H9 (cell line): ENCODE results near the gene ACP3. TPM values are rescaled to one million over a fixed set of nuclear protein-coding genes. Genes with fewer than 3 reads are reported as not detected.

Experiments used
- DNase-seq: peaks from one replicate; pipeline ENCODE4 v3.0.0-alpha.2; 2017
- H2AFZ ChIP-seq: one replicate; pipeline ENCODE4 v1.6.1; 2013; ENCODE audit warnings: mild to moderate bottlenecking, low read length, control low read depth, moderate library complexity
- H2AK5ac ChIP-seq: 2 replicates; pipeline ENCODE4 v1.6.1; 2013; ENCODE audit warnings: low read length, control low read depth, mixed read lengths; ENCODE audit not compliant: insufficient read length
- H2BK120ac ChIP-seq: one replicate; pipeline ENCODE4 v1.6.1; 2013; ENCODE audit warnings: low read depth, mild to moderate bottlenecking, low read length, control low read depth, inconsistent platforms; ENCODE audit not compliant: poor library complexity, severe bottlenecking
- H2BK12ac ChIP-seq: 2 replicates; pipeline ENCODE4 v1.6.1; 2013; ENCODE audit warnings: low read length, control low read depth, mixed read lengths, low read depth; ENCODE audit not compliant: insufficient read length
- H2BK15ac ChIP-seq: 2 replicates; pipeline ENCODE4 v1.6.1; 2013; ENCODE audit warnings: low read depth, low read length, control low read depth
- H2BK20ac ChIP-seq: one replicate; pipeline ENCODE4 v1.6.1; 2013; ENCODE audit warnings: low read depth, mild to moderate bottlenecking, low read length, control low read depth, inconsistent platforms; ENCODE audit not compliant: poor library complexity, severe bottlenecking
- H2BK5ac ChIP-seq: 2 replicates; pipeline ENCODE4 v1.6.1; 2013; ENCODE audit warnings: low read length, control low read depth, mixed read lengths; ENCODE audit not compliant: insufficient read length
- H3K14ac ChIP-seq: 2 replicates; pipeline ENCODE4 v1.6.1; 2013; ENCODE audit warnings: low read length, control low read depth; ENCODE audit not compliant: insufficient read depth
- H3K18ac ChIP-seq: 2 replicates; pipeline ENCODE4 v1.6.1; 2013; ENCODE audit warnings: low read depth, mild to moderate bottlenecking, mixed read lengths, low read length, control low read depth; ENCODE audit not compliant: insufficient read length
- H3K23ac ChIP-seq: 2 replicates; pipeline ENCODE4 v1.6.1; 2013; ENCODE audit warnings: low read length, control low read depth, mixed read lengths, low read depth; ENCODE audit not compliant: insufficient read length
- H3K23me2 ChIP-seq: 2 replicates; pipeline ENCODE4 v1.6.1; 2013; ENCODE audit warnings: low read depth, mild to moderate bottlenecking, mixed read lengths, low read length, control low read depth; ENCODE audit not compliant: insufficient read length, poor library complexity, severe bottlenecking
- H3K27ac ChIP-seq: 2 replicates; pipeline ENCODE4 v1.5.1; 2013; ENCODE audit warnings: low read length, control low read depth, mixed read lengths, low read depth; ENCODE audit not compliant: insufficient read length
- H3K27me3 ChIP-seq: 2 replicates; pipeline ENCODE4 v1.6.1; 2013; ENCODE audit warnings: low read length, control low read depth, inconsistent platforms; ENCODE audit not compliant: insufficient read depth
- H3K4ac ChIP-seq: 2 replicates; pipeline ENCODE4 v1.6.1; 2013; ENCODE audit warnings: low read depth, mild to moderate bottlenecking, control low read depth, inconsistent platforms, low read length, moderate library complexity
- H3K4me1 ChIP-seq: 2 replicates; pipeline ENCODE4 v1.6.1; 2013; ENCODE audit warnings: low read length, control low read depth, inconsistent platforms; ENCODE audit not compliant: insufficient read depth
- H3K4me2 ChIP-seq: 2 replicates; pipeline ENCODE4 v1.6.1; 2013; ENCODE audit warnings: low read length, control low read depth, mixed read lengths; ENCODE audit not compliant: insufficient read length, insufficient read depth
- H3K56ac ChIP-seq: 2 replicates; pipeline ENCODE4 v1.6.1; 2013; ENCODE audit warnings: low read depth, mild to moderate bottlenecking, mixed read lengths, low read length, control low read depth; ENCODE audit not compliant: insufficient read length
- H3K79me1 ChIP-seq: 2 replicates; pipeline ENCODE4 v1.6.1; 2013; ENCODE audit warnings: low read depth, mild to moderate bottlenecking, moderate library complexity, low read length, control low read depth, inconsistent platforms; ENCODE audit not compliant: insufficient read depth, poor library complexity, severe bottlenecking
- H3K79me2 ChIP-seq: 2 replicates; pipeline ENCODE4 v1.6.1; 2013; ENCODE audit warnings: low read length, control low read depth, inconsistent platforms; ENCODE audit not compliant: insufficient read depth
- H3K9ac ChIP-seq: 2 replicates; pipeline ENCODE4 v1.6.1; 2013; ENCODE audit warnings: low read length, control low read depth, mixed read lengths; ENCODE audit not compliant: insufficient read length; ENCODE audit errors: extremely low read depth
- H3K9me3 ChIP-seq: one replicate; pipeline ENCODE4 v1.6.1; 2013; ENCODE audit warnings: low read depth, low read length, inconsistent platforms; ENCODE audit not compliant: control insufficient read depth
- H3T11ph ChIP-seq: one replicate; pipeline ENCODE4 v1.6.1; 2013; ENCODE audit warnings: mild to moderate bottlenecking, low read length, control low read depth, inconsistent platforms
- H4K20me1 ChIP-seq: one replicate; pipeline ENCODE4 v1.6.1; 2013; ENCODE audit not compliant: control insufficient read depth, insufficient read length, insufficient read depth
- H4K5ac ChIP-seq: 2 replicates; pipeline ENCODE4 v1.6.1; 2013; ENCODE audit warnings: low read depth, mild to moderate bottlenecking, mixed read lengths, low read length, control low read depth; ENCODE audit not compliant: insufficient read length
- H4K8ac ChIP-seq: replicated peaks from 2 replicates; pipeline ENCODE4 v1.6.1; 2013; ENCODE audit warnings: low read length, control low read depth, mixed read lengths, low read depth; ENCODE audit not compliant: insufficient read length
- H4K91ac ChIP-seq: 2 replicates; pipeline ENCODE4 v1.6.1; 2013; ENCODE audit warnings: low read depth, mild to moderate bottlenecking, moderate library complexity, mixed read lengths, low read length, control low read depth; ENCODE audit not compliant: insufficient read length
- H3K27ac Mint-ChIP-seq, 3 experiments: 2 replicates in 2 of 3; 3 replicates in 1 of 3; pipeline ENCODE4 v1.8.0; 2020 to 2021; ENCODE audit warnings: mixed read lengths in 3 of 3, mild to moderate bottlenecking in 1 of 3, moderate library complexity in 1 of 3
- H3K27me3 Mint-ChIP-seq: 2 replicates; pipeline ENCODE4 v1.8.0; 2021; ENCODE audit warnings: low read depth, mild to moderate bottlenecking, moderate library complexity, mixed read lengths
- H3K36me3 Mint-ChIP-seq, 3 experiments: 2 replicates in 2 of 3; 3 replicates in 1 of 3; pipeline ENCODE4 v1.8.0; 2020 to 2021; ENCODE audit warnings: low read depth in 3 of 3, mixed read lengths in 3 of 3; ENCODE audit not compliant: insufficient read depth in 1 of 3
- H3K4me1 Mint-ChIP-seq, 2 experiments: 2 replicates each; pipeline ENCODE4 v1.8.0; 2020; ENCODE audit warnings: mixed read lengths in 2 of 2
- H3K4me3 Mint-ChIP-seq, 2 experiments: 2 replicates in 1 of 2; 3 replicates in 1 of 2; pipeline ENCODE4 v1.8.0; 2020 to 2021; ENCODE audit warnings: mild to moderate bottlenecking in 2 of 2, mixed read lengths in 2 of 2, moderate library complexity in 1 of 2
- H3K9me3 Mint-ChIP-seq, 2 experiments: 2 replicates in 1 of 2; 3 replicates in 1 of 2; pipeline ENCODE4 v1.8.0; 2020; ENCODE audit warnings: mild to moderate bottlenecking in 2 of 2, mixed read lengths in 2 of 2, moderate library complexity in 1 of 2
- WGBS: extraction: QIAGEN DNeasy Blood & Tissue Kit; methylation state at CpG from one replicate; pipeline ENCODE4 v1.1.7; 2013; ENCODE audit warnings: missing lambda C conversion rate, low lambda C conversion rate, mixed read lengths; ENCODE audit not compliant: insufficient read length; ENCODE audit errors: extremely low coverage; 5-methylcytosine and 5-hydroxymethylcytosine counted together
- total RNA-seq: library from RNA; stranded (reverse); gene quantifications from 2 replicates; pipeline ENCODE4 v1.2.1, GENCODE V29; 2021
- TF ChIP-seq, protein P1 (sequence below): fragments of 200-600 bp; sonication (generic); conservative IDR thresholded peaks from 3 replicates; pipeline ENCODE4 v1.8.0; 2021; ENCODE audit warnings: antibody characterized with exemption, mild to moderate bottlenecking

The ACP3 gene
- total RNA-seq, 1 experiment from 2014 or later, result 0.17 TPM

- H3K9me3 ChIP-seq, result no peaks in the 10 kb centered on the region
- no peak overlapping the region for H3K27ac Mint-ChIP-seq
These were observed 14.9 kb downstream of the ACP3 start for GRCh38 chr3:132332082-132332481.

More at GRCh38 chr3:132332082-132332481, 14.9 kb downstream of the ACP3 start:
- no peaks in the 10 kb centered on the region for H3K23me2 ChIP-seq
- H4K91ac ChIP-seq, result no peak overlapping the region
- no peak overlapping the region for H3K27ac ChIP-seq
- H4K20me1 ChIP-seq, result no peaks in the 10 kb centered on the region
- no peak overlapping the region for H3K23ac ChIP-seq
- H3K79me1 ChIP-seq, result no peaks in the 10 kb centered on the region
- Mint-ChIP-seq H3K4me1 (no peaks in the 10 kb centered on the region), H3K27me3 (no peaks in the 10 kb centered on the region; the same call in 1 of the 2 replicates), H3K9me3 (no peaks in the 10 kb centered on the region), H3K4me3 (no peak overlapping the region), H3K36me3 (no peaks in the 10 kb centered on the region)
- no peaks in the 10 kb centered on the region for H3K4me1 ChIP-seq
- TF ChIP-seq, protein P1, sequence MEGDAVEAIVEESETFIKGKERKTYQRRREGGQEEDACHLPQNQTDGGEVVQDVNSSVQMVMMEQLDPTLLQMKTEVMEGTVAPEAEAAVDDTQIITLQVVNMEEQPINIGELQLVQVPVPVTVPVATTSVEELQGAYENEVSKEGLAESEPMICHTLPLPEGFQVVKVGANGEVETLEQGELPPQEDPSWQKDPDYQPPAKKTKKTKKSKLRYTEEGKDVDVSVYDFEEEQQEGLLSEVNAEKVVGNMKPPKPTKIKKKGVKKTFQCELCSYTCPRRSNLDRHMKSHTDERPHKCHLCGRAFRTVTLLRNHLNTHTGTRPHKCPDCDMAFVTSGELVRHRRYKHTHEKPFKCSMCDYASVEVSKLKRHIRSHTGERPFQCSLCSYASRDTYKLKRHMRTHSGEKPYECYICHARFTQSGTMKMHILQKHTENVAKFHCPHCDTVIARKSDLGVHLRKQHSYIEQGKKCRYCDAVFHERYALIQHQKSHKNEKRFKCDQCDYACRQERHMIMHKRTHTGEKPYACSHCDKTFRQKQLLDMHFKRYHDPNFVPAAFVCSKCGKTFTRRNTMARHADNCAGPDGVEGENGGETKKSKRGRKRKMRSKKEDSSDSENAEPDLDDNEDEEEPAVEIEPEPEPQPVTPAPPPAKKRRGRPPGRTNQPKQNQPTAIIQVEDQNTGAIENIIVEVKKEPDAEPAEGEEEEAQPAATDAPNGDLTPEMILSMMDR, result no peak
- H2BK12ac ChIP-seq, result no peak overlapping the region
- no peak overlapping the region for H2BK120ac ChIP-seq
- no peak overlapping the region for H2AFZ ChIP-seq
- H4K5ac ChIP-seq, result no peak overlapping the region
- no peak overlapping the region for H4K8ac ChIP-seq
- no peak overlapping the region for H3K4ac ChIP-seq
- no peak overlapping the region for H3K56ac ChIP-seq
- H2BK15ac ChIP-seq, result no peak overlapping the region
- no peak overlapping the region for H3K9ac ChIP-seq
- no peaks in the 10 kb centered on the region for H3K27me3 ChIP-seq
- no peak for DNase-seq
- no peak overlapping the region for H3T11ph ChIP-seq
- H3K79me2 ChIP-seq, result no peaks in the 10 kb centered on the region
- H2AK5ac ChIP-seq, result no peak overlapping the region
- no peak overlapping the region for H3K18ac ChIP-seq
- H2BK20ac ChIP-seq, result no peak overlapping the region
- no peak overlapping the region for H3K4me2 ChIP-seq
- no peak overlapping the region for H2BK5ac ChIP-seq
- WGBS, result no CpG with 5 or more reads among the region's 6 CpGs
- H3K14ac ChIP-seq, result no peak overlapping the region
